HG03558 (cell line): ENCODE results near the gene DGKG.

Source experiments
- ATAC-seq: cut with Tn5 transposase; IDR thresholded peaks from one replicate; pipeline ENCODE4 v1.9.1; 2021; ENCODE audit warnings: moderate number of reproducible peaks; ENCODE audit not compliant: unreplicated experiment; ENCODE audit errors: extremely low read depth

The DGKG gene

GRCh38 chr3:186361762-186362536 is at the start of gene DGKG:
Gene DGKG (minus strand): TSS chr3:186362234. CDS start chr3:186320459, 41,775 bp downstream.
- no peak for ATAC-seq

- no peak for ATAC-seq
These were observed 49.1 kb upstream of the DGKG start for GRCh38 chr3:186411089-186411488.

- ATAC-seq = no peak
These were observed 44.9 kb upstream of the DGKG start for GRCh38 chr3:186406669-186407635.

GRCh38 chr3:186401556-186401955 is 39.5 kb upstream of the DGKG start:
- no peak for ATAC-seq

GRCh38 chr3:186400662-186401061 is 38.6 kb upstream of the DGKG start:
- ATAC-seq = no peak

- ATAC-seq = no peak
These were observed 38.0 kb upstream of the DGKG start for GRCh38 chr3:186400026-186400425.

- ATAC-seq = no peak
These were observed 32.7 kb upstream of the DGKG start for GRCh38 chr3:186394566-186395217.

GRCh38 chr3:186386883-186387560 is 25.0 kb upstream of the DGKG start:
- ATAC-seq = no peak

GRCh38 chr3:186385856-186386602 is 24.0 kb upstream of the DGKG start:
- no peak for ATAC-seq

GRCh38 chr3:186383026-186383993 is 21.3 kb upstream of the DGKG start:
- no peak for ATAC-seq

GRCh38 chr3:186382217-186382885 is 20.3 kb upstream of the DGKG start:
- ATAC-seq = no peak

GRCh38 chr3:186381424-186382216 is 19.6 kb upstream of the DGKG start:
- no peak for ATAC-seq

GRCh38 chr3:186380622-186381380 is 18.8 kb upstream of the DGKG start:
- ATAC-seq = no peak

- no peak for ATAC-seq
These were observed 13.4 kb upstream of the DGKG start for GRCh38 chr3:186375443-186375842.

- no peak for ATAC-seq
These were observed 12.3 kb upstream of the DGKG start for GRCh38 chr3:186374376-186374775.

- no peak for ATAC-seq
These were observed 7.2 kb upstream of the DGKG start for GRCh38 chr3:186369217-186369616.
